ENCODE results near the gene PEPD. TPM values are rescaled to one million over a fixed set of nuclear protein-coding genes. Genes with fewer than 3 reads are reported as not detected.

Gene PEPD
- polyA plus RNA-seq, 1 donor from 2014 or later = 43.9 TPM

DNA sequence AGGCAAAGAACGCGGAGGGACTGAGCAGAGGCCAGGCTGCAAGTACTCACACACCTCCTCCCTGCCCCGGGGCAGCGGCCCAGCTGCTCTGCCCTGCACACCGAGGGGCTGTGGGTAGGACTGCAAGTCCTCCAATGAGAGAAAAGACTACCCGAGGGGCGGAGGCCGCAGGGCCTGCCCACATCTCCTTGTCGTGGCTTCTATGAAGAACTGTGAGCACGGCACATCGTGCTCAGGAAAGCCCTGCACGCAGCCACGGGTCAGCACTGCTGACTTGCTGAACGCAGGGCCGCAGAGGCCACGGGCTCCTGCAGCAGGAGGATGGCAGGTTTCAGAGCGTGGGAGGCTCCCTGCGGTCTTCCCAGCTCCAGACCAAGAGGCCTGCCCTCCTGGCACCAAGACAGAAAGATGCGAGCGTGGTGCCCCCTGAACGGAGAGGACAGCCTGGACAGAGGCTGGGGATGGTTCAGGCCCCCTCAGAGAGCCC, 110.6 kb downstream of the PEPD start:
- H3K27ac ChIP-seq (ENCODE audit: low read length) = no peak overlapping the region
- H2AFZ ChIP-seq (ENCODE audit: low read depth, low read length) = no peak overlapping the region
- H3K79me2 ChIP-seq (replicated peaks; ENCODE audit: insufficient read depth, low read length) = no peaks in the 10 kb centered on the region
- no peak overlapping the region for H3K9ac ChIP-seq (ENCODE audit: low read length)
- H3K4me2 ChIP-seq (ENCODE audit: low read length) = no peak overlapping the region
- TF ChIP-seq SMC3 (conservative IDR thresholded peaks at IDR 0.05; ENCODE audit: poor library complexity) = no peak
- no peak for TF ChIP-seq RAD21 (conservative IDR thresholded peaks at IDR 0.05)
- no peak for TF ChIP-seq POLR2AphosphoS5 (IDR thresholded peaks at IDR 0.05)
- no peak for TF ChIP-seq REST (IDR thresholded peaks at IDR 0.05; ENCODE audit: borderline replicate concordance)
- TF ChIP-seq EP300 (conservative IDR thresholded peaks at IDR 0.05; ENCODE audit: poor library complexity, severe bottlenecking) = no peak
- no peak for TF ChIP-seq TAF1 (IDR thresholded peaks at IDR 0.05; ENCODE audit: low read depth)
- TF ChIP-seq MXI1 (conservative IDR thresholded peaks at IDR 0.05; ENCODE audit: poor library complexity, severe bottlenecking) = no peak
- no peak for TF ChIP-seq CTCF (IDR thresholded peaks at IDR 0.05; ENCODE audit: poor library complexity, severe bottlenecking)
- no peaks in the 10 kb centered on the region for H3K36me3 ChIP-seq (ENCODE audit: insufficient read depth, low read length)
- H3F3A ChIP-seq (ENCODE audit: insufficient read depth, low read length, poor library complexity, severe bottlenecking) = no peaks in the 10 kb centered on the region
- no peaks in the 10 kb centered on the region for H3K9me2 ChIP-seq (ENCODE audit: insufficient read depth, low read length)
- no peaks in the 10 kb centered on the region for H3K27me3 ChIP-seq (ENCODE audit: insufficient read depth, low read depth, low read length)
- no peaks in the 10 kb centered on the region for H3K9me3 ChIP-seq (ENCODE audit: low read length)
- H4K20me1 ChIP-seq (ENCODE audit: insufficient read depth) = no peaks in the 10 kb centered on the region
- H3K4me3 ChIP-seq (ENCODE audit: low read length) = no peak overlapping the region

- Histone ChIP-seq H4K20me1 (ENCODE audit: insufficient read depth) (no peaks in the 10 kb centered on the region), H3K36me3 (ENCODE audit: insufficient read depth, low read length) (no peaks in the 10 kb centered on the region), H3K4me2 (ENCODE audit: low read length) (no peak overlapping the region), H3F3A (ENCODE audit: insufficient read depth, low read length, poor library complexity, severe bottlenecking) (no peaks in the 10 kb centered on the region), H3K9ac (ENCODE audit: low read length) (no peak overlapping the region), H2AFZ (ENCODE audit: low read depth, low read length) (no peak overlapping the region), H3K27ac (ENCODE audit: low read length) (no peak overlapping the region), H3K9me3 (ENCODE audit: low read length) (no peaks in the 10 kb centered on the region), H3K4me3 (ENCODE audit: low read length) (no peak overlapping the region), H3K79me2 (replicated peaks; ENCODE audit: insufficient read depth, low read length) (no peaks in the 10 kb centered on the region), H3K27me3 (ENCODE audit: insufficient read depth, low read depth, low read length) (no peaks in the 10 kb centered on the region), H3K9me2 (ENCODE audit: insufficient read depth, low read length) (no peaks in the 10 kb centered on the region)
- TF ChIP-seq MXI1 (conservative IDR thresholded peaks at IDR 0.05; ENCODE audit: poor library complexity, severe bottlenecking) = no peak
- no peak for TF ChIP-seq SMC3 (conservative IDR thresholded peaks at IDR 0.05; ENCODE audit: poor library complexity)
- no peak for TF ChIP-seq EP300 (conservative IDR thresholded peaks at IDR 0.05; ENCODE audit: poor library complexity, severe bottlenecking)
- TF ChIP-seq RAD21 (conservative IDR thresholded peaks at IDR 0.05) = no peak
- no peak for TF ChIP-seq POLR2AphosphoS5 (IDR thresholded peaks at IDR 0.05)
- no peak for TF ChIP-seq EZH2 (IDR thresholded peaks at IDR 0.05; ENCODE audit: borderline replicate concordance, insufficient read depth, low read length, poor library complexity, severe bottlenecking)
- TF ChIP-seq REST (IDR thresholded peaks at IDR 0.05; ENCODE audit: borderline replicate concordance) = no peak
- TF ChIP-seq CTCF (IDR thresholded peaks at IDR 0.05; ENCODE audit: poor library complexity, severe bottlenecking) = no peak
- no peak for TF ChIP-seq TAF1 (IDR thresholded peaks at IDR 0.05; ENCODE audit: low read depth)
Observed at GRCh38 chr19:33409906-33410685, 111.5 kb downstream of the PEPD start.
